SIG-M5 (cell line): Measurements from ENCODE around the gene NTN1.
"Not testable (repeated sequence)": the region's sequence is repeated elsewhere in the genome, so short reads cannot be mapped to it uniquely, and the experiment has no call there.

ENCODE experiments used
- DNase-seq: peaks from one replicate; lab custom pipeline; 2025; lab: John Stamatoyannopoulos, UW

NTN1 gene

DNA sequence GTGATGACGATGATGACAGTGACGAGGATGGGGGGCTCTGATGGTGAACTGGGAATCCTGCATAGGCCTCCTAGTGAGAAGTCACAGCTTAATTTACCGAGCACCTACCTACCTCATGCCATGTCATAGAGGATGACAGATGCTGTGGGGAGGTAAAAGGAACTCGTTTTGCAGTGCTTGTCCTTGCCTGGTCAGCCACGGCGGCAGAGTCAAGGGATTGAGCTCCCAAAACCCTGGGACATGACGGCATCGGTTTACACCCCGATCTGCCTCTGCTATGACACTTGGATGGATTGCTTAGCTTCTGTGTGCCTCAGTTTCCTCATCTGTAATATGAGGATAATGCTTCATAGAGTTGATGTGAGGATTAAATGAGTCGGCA lies 103.2 kb downstream of the NTN1 start:
- no peak for DNase-seq

DNA sequence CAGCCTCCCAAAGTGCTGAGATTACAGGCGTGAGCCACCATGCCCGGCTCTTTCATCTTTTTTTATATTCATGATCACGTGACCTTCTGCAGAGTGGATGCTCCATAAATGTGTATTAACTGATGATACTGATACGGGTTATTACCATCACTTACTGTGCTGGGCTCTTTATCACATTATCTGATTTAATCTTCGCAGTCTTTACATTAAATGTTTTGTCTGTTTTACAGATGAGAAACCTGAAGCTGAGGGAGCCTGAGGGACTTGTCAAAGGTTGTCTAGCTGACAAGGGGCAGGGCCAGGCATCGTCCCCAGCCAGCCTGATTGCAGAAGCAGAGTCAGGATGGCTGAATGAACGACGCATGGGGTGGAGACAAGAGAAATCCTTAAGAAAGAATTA lies 104.4 kb downstream of the NTN1 start:
- DNase-seq: no peak

DNA sequence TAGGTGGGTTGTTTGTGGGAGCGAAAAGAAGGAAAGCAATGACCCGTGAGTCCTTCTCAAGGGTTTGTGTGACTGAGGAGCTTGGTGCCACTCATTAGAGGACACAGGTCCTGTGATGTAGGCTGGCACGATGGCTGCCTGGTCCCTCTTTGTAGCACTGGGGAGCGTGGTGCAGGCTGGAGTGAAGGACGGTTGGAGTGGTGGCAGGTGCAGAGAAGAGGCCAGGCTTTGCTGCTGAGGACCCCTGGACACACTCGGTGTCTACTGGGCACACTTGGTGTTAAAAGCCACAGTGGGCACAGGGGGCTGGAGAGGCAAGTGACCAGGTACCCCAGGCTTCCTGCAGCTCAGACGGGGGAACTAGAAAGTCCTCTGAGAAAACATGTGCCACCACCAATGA lies 106.0 kb downstream of the NTN1 start:
- DNase-seq: no peak

DNA sequence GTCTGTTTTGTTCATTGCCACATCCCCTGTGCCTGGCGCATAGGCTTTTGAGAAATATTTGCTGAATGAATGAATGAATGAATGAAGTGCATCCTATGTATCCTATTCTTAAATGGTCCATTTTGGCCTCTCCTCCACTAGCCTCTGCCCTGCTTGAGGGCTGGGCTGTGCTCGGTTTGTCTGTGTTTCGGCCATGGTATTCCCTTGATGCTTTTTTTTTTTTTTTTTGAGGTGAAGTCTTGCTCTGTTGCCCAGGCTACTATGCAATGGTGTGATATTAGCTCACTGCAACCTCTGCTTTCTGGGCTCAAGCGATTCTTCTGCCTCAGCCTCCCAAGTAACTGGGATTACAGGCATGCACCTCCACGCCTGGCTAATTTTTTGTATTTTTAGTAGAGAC lies 110.1 kb downstream of the NTN1 start:
- no peak for DNase-seq

DNA sequence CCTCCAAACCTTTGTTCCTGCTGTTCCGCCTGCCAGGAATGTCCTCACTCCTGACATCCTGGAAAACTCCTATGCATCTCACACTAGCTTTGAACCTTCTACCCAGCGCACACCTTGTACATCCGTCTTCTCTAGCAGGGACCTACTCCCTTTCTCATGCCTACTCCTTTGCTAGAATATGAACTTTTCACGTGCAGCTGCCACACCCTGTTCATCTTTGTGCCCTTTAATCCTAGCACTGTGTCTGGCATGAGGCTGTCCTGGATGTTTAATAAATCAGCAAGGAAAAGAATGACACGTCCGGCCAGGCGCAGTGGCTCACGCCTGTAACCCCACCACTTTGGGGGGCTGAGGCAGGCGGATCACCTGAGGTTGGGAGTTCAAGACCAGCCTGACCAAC lies 111.0 kb downstream of the NTN1 start:
- DNase-seq: no peak

DNA sequence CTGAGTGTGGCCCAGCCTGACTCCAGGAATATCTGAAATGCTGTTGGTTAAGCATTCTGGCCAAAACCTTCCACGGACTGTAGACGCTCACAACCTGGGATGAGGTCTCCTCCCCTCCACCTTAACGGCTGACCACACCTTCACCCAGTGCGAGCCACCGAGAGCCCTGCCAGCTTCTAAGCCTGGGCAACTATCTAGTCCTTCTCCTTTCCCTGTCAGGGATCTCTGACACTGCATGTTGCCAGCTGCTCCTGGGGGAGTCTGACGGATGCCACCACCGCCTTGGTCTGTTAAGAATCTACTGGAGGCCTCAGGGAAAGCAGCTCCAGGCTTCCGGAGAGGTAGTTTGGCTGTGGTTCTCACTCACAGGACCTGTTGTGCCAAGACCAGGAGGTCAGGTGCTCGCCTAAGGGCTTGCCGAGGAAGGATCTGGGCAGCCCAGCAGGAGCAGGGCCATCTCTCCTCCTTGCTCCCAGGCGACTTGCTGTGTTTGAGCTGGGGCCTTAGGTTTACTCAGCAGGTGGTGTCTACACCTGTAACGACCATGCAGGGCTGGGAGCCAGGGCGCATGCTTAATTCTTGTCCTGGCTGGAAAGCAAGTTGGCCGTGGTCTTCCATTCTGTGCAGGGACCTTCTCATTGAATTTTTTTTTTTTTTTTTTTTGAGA lies 111.8 kb downstream of the NTN1 start:
- no peak for DNase-seq

DNA sequence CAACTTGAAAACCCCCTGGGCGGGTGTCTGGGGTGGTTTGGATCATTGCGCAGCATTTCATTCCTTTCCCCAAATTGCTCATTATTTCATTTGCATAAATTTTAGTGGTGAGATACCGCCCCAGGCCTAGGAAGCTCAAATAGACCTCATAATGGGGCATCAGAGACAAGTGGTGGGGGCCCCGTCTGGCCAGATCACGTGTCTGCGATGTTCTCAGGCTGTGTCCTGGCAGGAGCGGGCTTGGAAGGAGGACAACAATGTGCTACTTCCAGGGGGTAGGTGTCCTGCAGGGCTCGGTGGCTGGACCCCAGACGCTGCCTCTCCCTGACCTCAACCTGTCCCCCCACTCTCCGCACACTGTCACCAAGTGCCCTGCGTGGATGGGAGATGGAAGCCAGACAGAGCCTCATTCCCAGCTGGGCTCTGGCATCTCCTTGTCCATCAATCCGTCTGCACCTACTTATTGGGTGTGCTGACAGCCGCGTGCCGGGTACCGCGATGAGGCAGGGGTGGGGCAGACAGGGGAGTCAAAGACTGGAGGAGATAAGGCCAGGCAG lies 116.9 kb downstream of the NTN1 start:
- DNase-seq: no peak

DNA sequence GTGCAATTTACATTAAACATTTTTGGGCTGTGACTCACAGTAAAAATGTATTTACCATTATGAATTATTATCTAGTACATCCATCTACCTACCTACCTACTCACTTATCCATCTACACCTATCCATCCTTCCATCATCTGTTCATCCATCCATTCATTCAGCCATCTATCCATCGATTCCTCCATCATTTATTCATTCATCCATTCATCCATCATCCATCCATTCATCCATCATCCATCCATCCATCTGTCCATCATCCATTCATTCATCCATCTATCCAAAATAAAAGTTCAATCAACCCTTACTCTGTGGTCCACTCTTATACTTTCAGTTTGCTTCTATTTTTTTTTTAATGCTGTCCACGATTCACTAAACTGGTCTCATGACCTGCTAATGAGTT lies 118.4 kb downstream of the NTN1 start:
- no peak for DNase-seq

DNA sequence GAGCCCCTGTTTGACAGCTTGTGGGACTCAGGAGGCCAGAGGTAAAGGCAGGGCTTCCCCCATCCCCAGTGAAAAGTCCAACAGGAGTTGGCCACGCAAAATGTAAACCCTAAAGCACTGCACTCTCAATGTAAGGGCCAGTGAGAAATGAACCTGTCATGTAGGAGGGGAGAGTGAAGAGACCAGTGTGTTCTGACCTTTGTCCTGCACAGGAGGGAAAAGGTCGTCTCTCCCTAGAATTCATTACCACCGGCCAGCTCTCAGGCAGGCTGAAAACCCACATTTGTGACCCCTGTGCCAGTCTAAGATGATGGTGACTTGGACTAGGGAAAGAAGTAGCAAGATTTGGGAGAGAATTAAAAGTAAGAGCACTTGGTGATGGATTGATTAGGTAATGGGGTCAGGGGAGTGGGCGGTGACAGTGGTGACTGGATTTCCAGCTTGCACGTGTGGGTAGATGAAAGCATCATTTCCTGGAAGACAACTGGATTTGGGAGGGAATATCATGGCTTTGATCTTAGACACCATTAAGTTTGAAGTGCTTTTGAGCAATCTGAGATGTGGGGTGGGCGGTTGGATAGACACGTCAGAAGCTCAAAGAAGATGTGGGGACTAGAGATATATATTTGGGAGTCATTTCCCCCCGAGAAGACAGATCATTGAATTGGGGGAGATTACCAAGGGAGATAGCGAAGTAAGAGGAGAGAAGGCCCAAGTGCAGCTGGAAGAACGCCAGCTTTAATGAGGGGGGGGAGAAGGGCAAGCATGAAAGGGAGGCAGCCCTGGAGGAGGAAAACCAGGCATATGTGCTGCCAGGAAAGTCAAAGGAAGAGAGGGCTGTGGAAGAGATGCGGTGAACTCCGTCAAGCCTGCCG lies 119.5 kb downstream of the NTN1 start:
- DNase-seq: no peak

DNA sequence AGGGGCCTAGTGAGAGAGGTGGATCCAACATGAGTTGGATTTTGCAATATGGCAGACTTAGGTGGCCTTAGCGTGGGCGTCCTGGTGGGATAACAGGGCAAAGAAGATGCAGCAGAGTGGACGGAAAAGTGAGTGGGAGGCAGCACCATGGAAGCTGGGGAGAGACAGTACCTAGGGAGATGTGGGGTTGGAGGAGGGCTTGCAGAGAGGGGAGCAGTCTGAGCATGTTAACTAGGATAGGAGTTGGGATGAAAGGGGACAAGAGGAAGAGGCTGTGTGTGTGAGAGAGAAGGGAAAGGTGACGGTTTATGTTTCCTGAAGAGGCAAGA lies 120.1 kb downstream of the NTN1 start:
- DNase-seq: no peak

DNA sequence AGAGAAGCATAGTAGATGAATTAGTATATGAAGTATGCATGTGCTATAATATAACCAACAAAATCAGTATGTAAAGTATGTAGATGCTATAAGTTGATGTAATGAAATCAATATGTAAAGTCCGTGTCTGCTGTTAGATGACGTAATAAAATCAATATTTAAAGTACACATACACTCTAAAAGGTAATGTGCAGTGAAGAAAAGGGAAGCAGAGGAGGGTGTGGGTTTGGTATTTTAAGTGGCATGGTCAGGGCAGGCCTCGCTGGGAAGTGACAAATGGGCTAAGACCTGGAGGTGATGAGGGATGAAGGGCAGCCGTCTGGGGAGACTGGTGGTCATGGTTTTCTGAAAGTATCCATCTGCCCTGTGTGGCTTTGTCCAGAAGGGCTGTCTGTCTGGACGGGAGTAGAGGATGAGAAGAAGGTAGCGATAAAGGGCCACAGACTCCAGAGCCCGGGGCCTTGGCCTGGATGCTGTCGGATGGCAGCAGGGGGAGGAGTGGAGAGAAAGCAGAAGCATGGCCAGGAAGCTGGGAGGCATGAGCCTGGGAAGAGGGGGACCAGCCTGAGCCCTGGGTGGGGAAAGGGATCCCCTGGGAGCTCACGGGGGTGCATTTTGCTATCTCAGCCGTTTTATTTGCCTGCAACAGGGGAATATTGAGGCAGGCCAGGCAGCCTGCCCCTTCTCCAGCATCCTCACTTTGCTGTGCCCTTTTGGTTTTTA lies 121.6 kb downstream of the NTN1 start:
- DNase-seq: no peak

DNA sequence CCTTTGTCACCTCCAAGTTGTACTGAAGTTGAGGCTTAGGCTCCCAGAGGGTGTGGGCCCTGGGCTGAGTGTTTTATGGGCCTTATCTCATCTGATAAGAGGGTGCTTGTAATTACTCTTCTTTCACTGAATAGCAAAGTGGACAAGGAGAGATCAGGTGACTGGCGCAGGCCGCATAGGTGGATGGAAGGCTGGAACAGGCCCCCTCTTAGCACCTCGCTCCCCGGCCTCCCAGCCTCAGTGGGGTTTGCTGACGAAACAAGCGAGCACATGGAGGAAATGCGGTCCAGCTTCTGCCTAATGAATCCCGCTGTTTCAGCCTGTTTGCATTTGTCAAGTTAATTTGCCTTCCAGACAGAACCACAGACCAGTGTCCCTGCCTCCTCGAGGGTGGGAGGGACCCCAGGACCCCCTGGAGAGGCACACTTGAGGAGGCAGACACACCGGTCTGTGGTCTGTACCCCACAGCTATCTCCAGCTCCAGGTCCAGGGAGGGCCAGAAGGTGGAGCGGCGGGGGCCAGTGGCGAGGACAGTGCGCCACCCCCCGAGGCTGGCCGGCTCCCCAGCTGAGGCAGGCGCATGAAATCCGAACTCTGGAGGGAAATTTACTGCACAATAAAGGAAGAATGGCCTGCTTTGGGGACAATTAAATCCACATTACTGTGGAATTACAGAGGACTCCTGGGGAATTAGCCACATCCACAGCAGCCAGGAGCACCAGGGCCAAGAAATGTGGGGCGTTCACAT lies 123.4 kb downstream of the NTN1 start:
- no peak for DNase-seq

DNA sequence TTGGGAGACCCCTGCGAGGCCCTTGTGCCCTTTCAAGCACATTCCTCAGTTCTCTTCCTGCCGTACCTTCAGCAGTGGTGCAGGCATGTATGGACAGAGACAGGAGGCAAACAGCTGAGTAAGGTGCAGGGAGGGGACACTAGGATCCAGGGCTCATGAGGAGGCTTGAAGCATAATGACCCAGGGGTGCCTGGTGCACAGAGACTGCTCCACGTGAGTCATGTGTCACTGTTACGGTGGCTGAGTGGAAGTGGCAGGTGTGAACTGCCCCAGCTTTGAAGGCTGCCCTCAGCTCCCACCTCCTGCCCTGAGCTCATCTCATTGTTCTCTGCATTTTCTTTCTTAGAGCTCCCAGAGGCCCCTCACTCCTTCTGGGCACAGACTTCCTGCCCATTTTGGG lies 124.8 kb downstream of the NTN1 start:
- no peak for DNase-seq

DNA sequence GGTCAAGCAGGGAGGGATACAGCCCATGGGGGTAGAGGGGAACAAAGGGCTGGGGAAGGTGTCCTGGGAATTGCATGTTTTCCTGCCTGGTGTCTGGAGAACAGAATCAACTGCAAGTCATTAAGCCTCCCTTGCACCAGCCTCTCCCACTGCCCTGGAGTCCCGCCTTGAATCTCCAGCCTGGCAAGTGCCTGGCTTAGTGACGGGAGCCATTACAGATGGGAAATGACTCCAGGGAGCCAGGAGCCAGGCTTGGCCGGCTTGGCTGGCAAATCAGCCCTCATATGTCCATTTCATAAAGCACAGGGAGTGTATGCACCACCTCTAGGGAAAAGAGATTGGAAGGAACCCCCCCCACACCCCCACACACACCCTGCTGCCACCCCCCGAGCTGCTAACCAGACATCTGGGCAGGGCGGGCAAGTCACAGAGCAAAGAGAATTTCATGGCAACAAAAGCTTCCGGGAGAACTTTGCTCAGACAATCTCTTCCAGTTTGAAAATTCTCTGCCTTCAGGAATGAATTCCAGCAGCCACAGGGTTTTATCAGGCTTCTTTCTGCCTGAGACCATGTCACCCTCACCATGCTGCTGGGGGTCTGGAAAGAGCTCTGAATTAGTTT lies 127.7 kb downstream of the NTN1 start:
- DNase-seq: no peak

DNA sequence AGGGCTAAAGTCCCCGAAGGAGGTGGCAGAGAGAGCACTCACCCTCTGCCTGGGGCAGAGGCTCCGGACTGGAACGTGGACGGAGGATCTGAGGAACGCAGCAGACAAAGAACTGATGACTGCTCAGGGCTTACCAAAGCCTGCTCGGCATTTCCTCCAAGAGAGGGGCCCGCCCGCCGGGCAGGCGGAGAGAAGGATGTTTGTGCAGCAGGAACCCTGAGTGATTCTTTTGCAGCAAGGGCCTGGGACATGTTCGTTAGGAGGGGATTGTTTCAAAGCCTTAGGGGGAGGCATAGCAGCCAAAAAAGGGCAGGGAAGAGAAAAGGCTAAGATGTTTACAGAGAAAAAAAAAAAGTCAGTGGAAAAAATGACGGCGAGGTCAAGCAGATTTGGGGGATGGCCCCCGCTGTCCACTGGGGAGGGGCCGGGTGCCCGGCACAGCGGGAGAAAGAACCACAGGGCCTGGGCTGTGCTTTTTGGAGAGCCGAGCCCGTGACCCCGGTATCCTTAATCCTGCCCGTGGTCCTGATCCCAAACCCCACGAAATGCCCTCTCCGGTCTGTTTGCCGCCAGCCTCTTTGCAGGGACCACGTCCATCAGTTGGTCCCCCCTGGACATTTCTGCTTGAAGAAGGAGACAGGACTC lies 129.3 kb downstream of the NTN1 start:
- DNase-seq: no peak

DNA sequence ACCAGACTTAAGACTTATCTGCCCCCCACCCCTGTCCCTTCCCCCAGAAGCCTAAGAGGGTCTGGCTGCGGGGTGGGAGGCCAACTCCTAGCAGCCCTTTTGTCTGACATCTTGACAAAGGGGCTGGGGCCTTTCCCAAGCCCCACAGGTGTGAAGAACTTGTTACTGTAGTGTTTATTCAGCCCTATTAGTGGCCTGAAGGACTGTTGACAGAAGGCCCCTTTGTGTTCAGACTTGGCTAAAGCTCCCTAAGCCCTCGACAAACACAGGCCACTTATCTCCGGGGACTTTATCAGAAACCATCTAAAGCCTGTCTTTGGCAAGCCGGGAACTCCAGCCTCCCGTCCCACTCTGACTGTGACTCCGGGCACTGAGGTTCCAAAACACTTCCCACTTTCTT lies 129.8 kb downstream of the NTN1 start:
- DNase-seq: no peak

DNA sequence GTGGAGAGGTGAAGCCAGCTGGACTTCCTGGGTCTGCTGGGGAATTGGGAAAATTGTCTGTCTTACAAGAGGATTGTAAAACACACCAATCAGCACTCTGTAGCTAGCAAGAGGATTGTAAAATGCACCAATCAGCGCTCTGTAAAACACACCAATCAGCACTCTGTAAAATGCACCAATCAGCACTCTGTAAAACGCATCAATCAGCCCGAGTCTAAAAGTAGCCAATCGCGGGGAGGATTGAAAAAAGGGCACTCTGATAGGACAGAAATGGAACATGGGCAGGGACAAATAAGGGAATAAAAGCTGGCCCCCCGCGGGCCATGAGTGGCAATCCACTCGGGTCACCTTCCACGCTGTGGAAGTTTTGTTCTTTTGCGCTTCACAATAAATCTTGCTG lies 130.4 kb downstream of the NTN1 start:
- DNase-seq: not testable (repeated sequence)

DNA sequence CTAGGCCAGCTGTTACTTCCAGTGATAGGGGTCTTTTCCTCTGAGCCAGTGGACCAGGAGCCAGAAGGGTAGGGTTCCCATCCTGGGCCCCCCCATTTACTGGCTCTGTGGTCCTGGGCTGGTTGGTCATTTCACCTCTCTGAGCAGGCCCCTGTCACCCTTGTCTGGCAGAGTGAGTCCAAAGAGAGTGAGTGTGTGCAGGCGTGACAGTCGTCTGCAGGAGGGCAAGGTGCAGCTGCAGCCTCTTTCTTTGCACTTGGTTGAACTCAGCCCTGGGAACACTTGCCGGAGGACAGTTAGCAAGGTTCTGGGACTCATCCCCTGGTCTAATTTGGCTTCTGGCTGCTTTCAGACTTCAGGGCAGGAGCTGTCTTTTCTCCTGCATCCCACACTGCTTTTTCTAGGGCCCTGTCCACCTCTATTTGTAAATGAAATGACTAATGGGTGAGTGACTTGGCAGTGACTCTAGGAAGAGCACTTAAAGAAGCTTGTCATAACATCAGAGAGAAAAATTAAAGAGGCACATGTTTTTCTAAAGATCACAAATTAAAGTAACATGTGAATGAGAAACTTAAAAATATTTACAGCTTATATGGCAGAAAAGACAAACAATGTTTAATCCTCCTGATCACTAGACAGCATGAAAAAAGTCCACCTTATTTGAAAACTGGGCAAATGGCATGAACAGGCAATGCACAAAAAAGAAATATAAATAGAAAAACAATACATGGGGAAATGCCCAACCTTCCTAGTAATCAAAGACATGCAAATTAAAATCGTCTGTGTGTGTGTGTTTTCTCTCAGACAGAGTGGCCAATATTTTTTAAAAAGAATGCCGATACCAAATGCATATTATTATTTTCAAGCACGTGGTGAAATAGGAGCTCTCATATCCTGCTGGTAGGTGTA lies 137.5 kb downstream of the NTN1 start:
- DNase-seq: no peak

DNA sequence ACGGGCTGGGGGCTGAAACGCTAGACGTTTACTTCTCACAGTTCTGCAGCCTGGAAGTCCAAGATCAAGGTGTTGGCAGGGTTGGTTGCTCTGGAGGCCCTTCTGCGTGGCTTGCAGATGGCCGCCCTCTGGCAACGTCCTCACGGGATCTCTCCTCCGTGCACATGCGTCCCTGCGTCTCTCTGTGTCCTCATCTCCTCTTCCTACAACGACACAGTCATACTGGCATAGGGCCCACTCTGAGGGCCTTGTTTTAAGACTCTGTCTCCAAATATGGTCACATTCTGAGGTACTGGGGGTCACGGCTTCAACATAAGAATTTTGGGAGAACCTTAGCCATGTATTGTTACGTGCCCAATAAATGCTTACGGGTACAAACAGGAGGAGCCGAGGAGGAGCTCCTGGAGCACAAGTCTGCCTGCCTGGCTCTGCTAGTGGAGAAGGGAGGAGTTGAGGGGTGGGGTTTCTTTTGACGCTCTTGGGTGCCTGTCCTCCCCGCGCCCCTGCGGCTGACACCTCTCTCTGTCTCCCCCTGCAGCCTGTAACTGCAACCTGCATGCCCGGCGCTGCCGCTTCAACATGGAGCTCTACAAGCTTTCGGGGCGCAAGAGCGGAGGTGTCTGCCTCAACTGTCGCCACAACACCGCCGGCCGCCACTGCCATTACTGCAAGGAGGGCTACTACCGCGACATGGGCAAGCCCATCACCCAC lies 141.1 kb downstream of the NTN1 start:
- DNase-seq: no peak
